Osteocyte (in vitro differentiated cells): ENCODE measurements around the gene HOXB2. TPM values are rescaled to one million over a fixed set of nuclear protein-coding genes. Genes with fewer than 3 reads are reported as not detected.

Experiments
- DNase-seq: peaks from one replicate; pipeline ENCODE4 v3.0.0; 2021; ENCODE audit warnings: mixed read lengths; ENCODE audit not compliant: unreplicated experiment; ENCODE audit errors: extremely low spot score
- H3K27ac Mint-ChIP-seq: one replicate; pipeline ENCODE4 v1.8.0; 2021; ENCODE audit warnings: mild to moderate bottlenecking, mixed read lengths; ENCODE audit not compliant: unreplicated experiment
- H3K27me3 Mint-ChIP-seq: one replicate; pipeline ENCODE4 v1.8.0; 2021; ENCODE audit warnings: mixed read lengths; ENCODE audit not compliant: unreplicated experiment
- H3K36me3 Mint-ChIP-seq: one replicate; pipeline ENCODE4 v1.8.0; 2021; ENCODE audit warnings: mixed read lengths; ENCODE audit not compliant: unreplicated experiment
- H3K4me1 Mint-ChIP-seq: one replicate; pipeline ENCODE4 v1.8.0; 2021; ENCODE audit warnings: mixed read lengths; ENCODE audit not compliant: unreplicated experiment
- H3K4me3 Mint-ChIP-seq: one replicate; pipeline ENCODE4 v1.8.0; 2021; ENCODE audit warnings: mild to moderate bottlenecking, moderate library complexity, mixed read lengths; ENCODE audit not compliant: unreplicated experiment
- H3K9me3 Mint-ChIP-seq: one replicate; pipeline ENCODE4 v1.8.0; 2021; ENCODE audit warnings: mixed read lengths; ENCODE audit not compliant: unreplicated experiment
- CTCF ChIP-seq: fragments of 200-600 bp; sonication (generic); IDR thresholded peaks from 2 replicates; pipeline ENCODE4 v1.5.0; 2021; ENCODE audit warnings: antibody characterized with exemption, mild to moderate bottlenecking, moderate library complexity
- total RNA-seq: library from RNA; stranded (reverse); gene quantifications from 2 replicates; pipeline ENCODE4 v1.2.1, GENCODE V29; 2021

Gene HOXB2
- total RNA-seq, 1 donor from 2014 or later = not detected

- H3K4me3 Mint-ChIP-seq = no peak overlapping the region
- H3K9me3 Mint-ChIP-seq = no peaks in the 10 kb centered on the region
- no peak for DNase-seq
- TF ChIP-seq CTCF = no peak
- peaks cover 87% of the 10 kb centered on the region for H3K27me3 Mint-ChIP-seq
- H3K27ac Mint-ChIP-seq = no peak overlapping the region
- H3K36me3 Mint-ChIP-seq = no peaks in the 10 kb centered on the region
- H3K4me1 Mint-ChIP-seq = no peaks in the 10 kb centered on the region
Observed at GRCh38 chr17:48575066-48575582, 30.2 kb upstream of the HOXB2 start.

GRCh38 chr17:48574505-48575065 is 29.7 kb upstream of the HOXB2 start:
- no peak for DNase-seq
- H3K27ac Mint-ChIP-seq = no peak overlapping the region
- TF ChIP-seq CTCF = no peak
- peaks cover 83% of the 10 kb centered on the region for H3K27me3 Mint-ChIP-seq
- no peaks in the 10 kb centered on the region for H3K4me1 Mint-ChIP-seq
- H3K36me3 Mint-ChIP-seq = no peaks in the 10 kb centered on the region
- no peaks in the 10 kb centered on the region for H3K9me3 Mint-ChIP-seq
- no peak overlapping the region for H3K4me3 Mint-ChIP-seq

- DNase-seq = no peak
- Mint-ChIP-seq H3K9me3 (no peaks in the 10 kb centered on the region), H3K4me1 (no peaks in the 10 kb centered on the region), H3K4me3 (no peak overlapping the region), H3K27me3 (peaks cover 61% of the 10 kb centered on the region), H3K36me3 (no peaks in the 10 kb centered on the region), H3K27ac (no peak overlapping the region)
- no peak for TF ChIP-seq CTCF
Observed at GRCh38 chr17:48571826-48572417, 27.0 kb upstream of the HOXB2 start.

- H3K4me1 Mint-ChIP-seq = no peaks in the 10 kb centered on the region
- H3K9me3 Mint-ChIP-seq = no peaks in the 10 kb centered on the region
Observed at GRCh38 chr17:48571024-48571818, 26.3 kb upstream of the HOXB2 start.

More at GRCh38 chr17:48571024-48571818, 26.3 kb upstream of the HOXB2 start:
- Mint-ChIP-seq H3K27me3 (peaks cover 56% of the 10 kb centered on the region), H3K27ac (no peak overlapping the region), H3K4me3 (peak overlapping the region; percentile 5), H3K36me3 (no peaks in the 10 kb centered on the region)
- TF ChIP-seq CTCF = no peak
- DNase-seq = no peak
